A673 (cell line): ENCODE data around the gene ZFYVE28.

Experiments
- CTCF ChIP-seq: fragments of 300-800, 200-600 bp; sonication (generic); conservative IDR thresholded peaks from 2 replicates; pipeline ENCODE4 v1.5.1; 2017; ENCODE audit warnings: low read depth, mild to moderate bottlenecking, antibody characterized with exemption, low read length, moderate library complexity, mixed read lengths
- EZH2 ChIP-seq: fragments of 200-600 bp; sonication (generic); IDR thresholded peaks from 2 replicates; pipeline ENCODE4 v1.6.1; 2017; ENCODE audit warnings: borderline replicate concordance, low read depth, mild to moderate bottlenecking, mixed read lengths, antibody characterized with exemption, low read length; ENCODE audit not compliant: poor library complexity, severe bottlenecking

GRCh38 chr4:2288051-2288541 lies 130.3 kb downstream of the ZFYVE28 start:
- TF ChIP-seq CTCF (no peak), EZH2 (no peak)
